Body of pancreas (tissue), 4 donors: Measurements from ENCODE around the gene TDRD7.

Experiments
- POLR2A ChIP-seq, 3 donors: fragments of 450-650 bp; IDR thresholded peaks; one replicate each; pipeline ENCODE4 v1.6.1; 2016; ENCODE audit warnings: antibody characterized with exemption in 3 of 3, mild to moderate bottlenecking in 2 of 3
- TF ChIP-seq, protein P1 (sequence below), 7 experiments: fragments of 450-650 bp in 4 of 7; fragments of 200-600 bp in 3 of 7; sonication (generic) in 3 of 7; IDR thresholded peaks; one replicate each; pipeline ENCODE4 v1.5.1; 2016 to 2019; ENCODE audit warnings: antibody characterized with exemption in 7 of 7

GRCh38 chr9:97386733-97387503 lies 25.0 kb upstream of the TDRD7 start:
- TF ChIP-seq, protein P1, sequence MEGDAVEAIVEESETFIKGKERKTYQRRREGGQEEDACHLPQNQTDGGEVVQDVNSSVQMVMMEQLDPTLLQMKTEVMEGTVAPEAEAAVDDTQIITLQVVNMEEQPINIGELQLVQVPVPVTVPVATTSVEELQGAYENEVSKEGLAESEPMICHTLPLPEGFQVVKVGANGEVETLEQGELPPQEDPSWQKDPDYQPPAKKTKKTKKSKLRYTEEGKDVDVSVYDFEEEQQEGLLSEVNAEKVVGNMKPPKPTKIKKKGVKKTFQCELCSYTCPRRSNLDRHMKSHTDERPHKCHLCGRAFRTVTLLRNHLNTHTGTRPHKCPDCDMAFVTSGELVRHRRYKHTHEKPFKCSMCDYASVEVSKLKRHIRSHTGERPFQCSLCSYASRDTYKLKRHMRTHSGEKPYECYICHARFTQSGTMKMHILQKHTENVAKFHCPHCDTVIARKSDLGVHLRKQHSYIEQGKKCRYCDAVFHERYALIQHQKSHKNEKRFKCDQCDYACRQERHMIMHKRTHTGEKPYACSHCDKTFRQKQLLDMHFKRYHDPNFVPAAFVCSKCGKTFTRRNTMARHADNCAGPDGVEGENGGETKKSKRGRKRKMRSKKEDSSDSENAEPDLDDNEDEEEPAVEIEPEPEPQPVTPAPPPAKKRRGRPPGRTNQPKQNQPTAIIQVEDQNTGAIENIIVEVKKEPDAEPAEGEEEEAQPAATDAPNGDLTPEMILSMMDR (IDR thresholded peaks at IDR 0.05) = peak; percentile 84 to 97 (median 92)
- TF ChIP-seq POLR2A (IDR thresholded peaks at IDR 0.05) = no peak
